Measurements from ENCODE around the gene INPP5A.

INPP5A gene

GRCh38 chr10:132582137-132582536 lies 44.5 kb downstream of the INPP5A start:
- Histone ChIP-seq H4K91ac (ENCODE audit: low read depth, low read length, poor library complexity) (no peak overlapping the region), H2BK12ac (ENCODE audit: low read length) (no peak overlapping the region), H3K9me3 (replicated peaks in 1 of 2; ENCODE audit: control insufficient read depth in 2 of 2, insufficient read depth in 1 of 2, low read depth in 1 of 2, low read length in 2 of 2) (peaks cover 1 to 5% of the 10 kb centered on the region in 2 donors), H4K8ac (ENCODE audit: low read depth, low read length) (no peak overlapping the region), H2BK5ac (ENCODE audit: low read length) (no peak overlapping the region), H2AK5ac (ENCODE audit: low read depth, low read length) (no peak overlapping the region), H3K4me3 (ENCODE audit: low read length in 2 of 2) (no peak overlapping the region), H3K14ac (ENCODE audit: low read length) (no peak overlapping the region), H2BK120ac (ENCODE audit: low read depth, low read length) (no peak overlapping the region), H3K36me3 (replicated peaks in 1 of 2; ENCODE audit: control insufficient read depth in 2 of 2, insufficient read depth in 2 of 2, low read length in 2 of 2) (no peaks in the 10 kb centered on the region), H3K4me2 (ENCODE audit: insufficient read depth, low read length, poor library complexity, severe bottlenecking) (no peak overlapping the region), H3K79me1 (ENCODE audit: low read depth, low read length) (peaks cover 6% of the 10 kb centered on the region), H3K4ac (ENCODE audit: low read length) (no peak overlapping the region), H3K9ac (ENCODE audit: low read depth, low read length, poor library complexity) (no peak overlapping the region), H3K4me1 (ENCODE audit: control insufficient read depth in 2 of 2, insufficient read depth in 1 of 2, low read depth in 1 of 2, low read length in 2 of 2) (peaks cover 3 to 9% of the 10 kb centered on the region in 2 donors), H3K27me3 (ENCODE audit: control insufficient read depth in 3 of 3, insufficient read depth in 3 of 3, low read depth in 1 of 3, low read length in 3 of 3) (no peaks in the 10 kb centered on the region), H3K27ac (replicated peaks; ENCODE audit: low read length) (no peak overlapping the region), H2AFZ (ENCODE audit: low read length) (no peak overlapping the region), H3K18ac (ENCODE audit: low read length) (no peak overlapping the region), H3K23ac (ENCODE audit: low read depth, low read length, poor library complexity) (no peak overlapping the region), H2BK15ac (ENCODE audit: low read length) (no peak overlapping the region)
- WGBS, 2 donors (ENCODE audit: extremely low coverage in 2 of 2, insufficient read length in 2 of 2, insufficient replicate concordance in 1 of 2), result no CpG with 5 or more reads among the region's 4 CpGs
- DNase-seq (ENCODE audit: low spot score), result no peak

GRCh38 chr10:132582771-132583170 lies 45.2 kb downstream of the INPP5A start:
- Histone ChIP-seq H2BK5ac (ENCODE audit: low read length) (no peak overlapping the region), H2BK12ac (ENCODE audit: low read length) (no peak overlapping the region), H3K9ac (ENCODE audit: low read depth, low read length, poor library complexity) (no peak overlapping the region), H3K27ac (replicated peaks; ENCODE audit: low read length) (no peak overlapping the region), H3K4me3 (ENCODE audit: low read length in 2 of 2) (no peak overlapping the region), H2BK15ac (ENCODE audit: low read length) (no peak overlapping the region), H3K18ac (ENCODE audit: low read length) (no peak overlapping the region), H3K9me3 (replicated peaks in 1 of 2; ENCODE audit: control insufficient read depth in 2 of 2, insufficient read depth in 1 of 2, low read depth in 1 of 2, low read length in 2 of 2) (peaks cover 1 to 8% of the 10 kb centered on the region in 2 donors), H3K27me3 (ENCODE audit: control insufficient read depth in 3 of 3, insufficient read depth in 3 of 3, low read depth in 1 of 3, low read length in 3 of 3) (no peaks in the 10 kb centered on the region), H4K91ac (ENCODE audit: low read depth, low read length, poor library complexity) (no peak overlapping the region), H3K36me3 (replicated peaks in 1 of 2; ENCODE audit: control insufficient read depth in 2 of 2, insufficient read depth in 2 of 2, low read length in 2 of 2) (no peaks in the 10 kb centered on the region), H2AK5ac (ENCODE audit: low read depth, low read length) (no peak overlapping the region), H3K23ac (ENCODE audit: low read depth, low read length, poor library complexity) (no peak overlapping the region), H3K79me1 (ENCODE audit: low read depth, low read length) (peaks cover 4% of the 10 kb centered on the region), H2AFZ (ENCODE audit: low read length) (no peak overlapping the region), H3K14ac (ENCODE audit: low read length) (no peak overlapping the region), H3K4me1 (ENCODE audit: control insufficient read depth in 2 of 2, insufficient read depth in 1 of 2, low read depth in 1 of 2, low read length in 2 of 2) (peaks cover 3 to 9% of the 10 kb centered on the region in 2 donors), H3K4ac (ENCODE audit: low read length) (no peak overlapping the region), H2BK120ac (ENCODE audit: low read depth, low read length) (no peak overlapping the region), H3K4me2 (ENCODE audit: insufficient read depth, low read length, poor library complexity, severe bottlenecking) (no peak overlapping the region), H4K8ac (ENCODE audit: low read depth, low read length) (no peak overlapping the region)
- DNase-seq (ENCODE audit: low spot score), result no peak
- WGBS, 2 donors (ENCODE audit: extremely low coverage in 2 of 2, insufficient read length in 2 of 2, insufficient replicate concordance in 1 of 2), result 100% methylated on average over 1 of the region's 5 CpGs; no CpG with 5 or more reads in 1 of the 2 donors

- no peak overlapping the region for H3K23ac ChIP-seq (ENCODE audit: low read depth, low read length, poor library complexity)
- WGBS, 2 donors (ENCODE audit: extremely low coverage in 2 of 2, insufficient read length in 2 of 2, insufficient replicate concordance in 1 of 2), result no CpG with 5 or more reads among the region's 9 CpGs
These were observed 45.9 kb downstream of the INPP5A start for GRCh38 chr10:132583456-132583855.

GRCh38 chr10:132584081-132584480 lies 46.5 kb downstream of the INPP5A start:
- Histone ChIP-seq H3K4me1 (ENCODE audit: control insufficient read depth in 2 of 2, insufficient read depth in 1 of 2, low read depth in 1 of 2, low read length in 2 of 2) (peaks cover 3 to 5% of the 10 kb centered on the region in 2 donors), H3K27ac (replicated peaks; ENCODE audit: low read length) (no peak overlapping the region), H3K23ac (ENCODE audit: low read depth, low read length, poor library complexity) (no peak overlapping the region), H3K14ac (ENCODE audit: low read length) (no peak overlapping the region), H4K8ac (ENCODE audit: low read depth, low read length) (no peak overlapping the region), H3K27me3 (ENCODE audit: control insufficient read depth in 3 of 3, insufficient read depth in 3 of 3, low read depth in 1 of 3, low read length in 3 of 3) (no peaks in the 10 kb centered on the region), H3K36me3 (replicated peaks in 1 of 2; ENCODE audit: control insufficient read depth in 2 of 2, insufficient read depth in 2 of 2, low read length in 2 of 2) (no peaks in the 10 kb centered on the region), H2AFZ (ENCODE audit: low read length) (no peak overlapping the region), H4K91ac (ENCODE audit: low read depth, low read length, poor library complexity) (no peak overlapping the region), H3K9ac (ENCODE audit: low read depth, low read length, poor library complexity) (no peak overlapping the region), H2BK12ac (ENCODE audit: low read length) (no peak overlapping the region), H3K4me3 (ENCODE audit: low read length in 2 of 2) (no peak overlapping the region), H2BK5ac (ENCODE audit: low read length) (no peak overlapping the region), H3K4ac (ENCODE audit: low read length) (no peak overlapping the region), H3K9me3 (replicated peaks in 1 of 2; ENCODE audit: control insufficient read depth in 2 of 2, insufficient read depth in 1 of 2, low read depth in 1 of 2, low read length in 2 of 2) (peaks cover 1 to 8% of the 10 kb centered on the region in 2 donors), H3K79me1 (ENCODE audit: low read depth, low read length) (peaks cover 6% of the 10 kb centered on the region), H3K4me2 (ENCODE audit: insufficient read depth, low read length, poor library complexity, severe bottlenecking) (no peak overlapping the region), H2AK5ac (ENCODE audit: low read depth, low read length) (no peak overlapping the region), H2BK120ac (ENCODE audit: low read depth, low read length) (no peak overlapping the region), H3K18ac (ENCODE audit: low read length) (no peak overlapping the region), H2BK15ac (ENCODE audit: low read length) (no peak overlapping the region)
- WGBS, 2 donors (ENCODE audit: extremely low coverage in 2 of 2, insufficient read length in 2 of 2, insufficient replicate concordance in 1 of 2), result no CpG with 5 or more reads among the region's 1 CpG
- DNase-seq (ENCODE audit: low spot score), result no peak

More at GRCh38 chr10:132583456-132583855, 45.9 kb downstream of the INPP5A start:
- Histone ChIP-seq H2BK12ac (ENCODE audit: low read length) (no peak overlapping the region), H3K27me3 (ENCODE audit: control insufficient read depth in 3 of 3, insufficient read depth in 3 of 3, low read depth in 1 of 3, low read length in 3 of 3) (no peaks in the 10 kb centered on the region), H3K4ac (ENCODE audit: low read length) (no peak overlapping the region), H3K9me3 (replicated peaks in 1 of 2; ENCODE audit: control insufficient read depth in 2 of 2, insufficient read depth in 1 of 2, low read depth in 1 of 2, low read length in 2 of 2) (peaks cover 1 to 8% of the 10 kb centered on the region in 2 donors), H2BK120ac (ENCODE audit: low read depth, low read length) (no peak overlapping the region), H3K18ac (ENCODE audit: low read length) (no peak overlapping the region), H2BK5ac (ENCODE audit: low read length) (no peak overlapping the region), H2AFZ (ENCODE audit: low read length) (no peak overlapping the region), H4K91ac (ENCODE audit: low read depth, low read length, poor library complexity) (no peak overlapping the region), H3K14ac (ENCODE audit: low read length) (no peak overlapping the region), H3K4me3 (ENCODE audit: low read length in 2 of 2) (no peak overlapping the region), H3K79me1 (ENCODE audit: low read depth, low read length) (peaks cover 4% of the 10 kb centered on the region), H3K27ac (replicated peaks; ENCODE audit: low read length) (no peak overlapping the region), H2AK5ac (ENCODE audit: low read depth, low read length) (no peak overlapping the region), H3K4me2 (ENCODE audit: insufficient read depth, low read length, poor library complexity, severe bottlenecking) (no peak overlapping the region), H3K9ac (ENCODE audit: low read depth, low read length, poor library complexity) (no peak overlapping the region), H3K36me3 (replicated peaks in 1 of 2; ENCODE audit: control insufficient read depth in 2 of 2, insufficient read depth in 2 of 2, low read length in 2 of 2) (no peaks in the 10 kb centered on the region), H4K8ac (ENCODE audit: low read depth, low read length) (no peak overlapping the region), H3K4me1 (ENCODE audit: control insufficient read depth in 2 of 2, insufficient read depth in 1 of 2, low read depth in 1 of 2, low read length in 2 of 2) (peaks cover 3 to 9% of the 10 kb centered on the region in 2 donors), H2BK15ac (ENCODE audit: low read length) (no peak overlapping the region)
- DNase-seq (ENCODE audit: low spot score), result no peak

All from neuronal stem cell (in vitro differentiated cells).